Right lobe of liver (tissue), 6 donors: Measurements from ENCODE around the gene B3GAT3. TPM values are rescaled to one million over a fixed set of nuclear protein-coding genes. Genes with fewer than 3 reads are reported as not detected.

Source experiments
- ATAC-seq, 4 donors: fragments of 200-7000 bp; cut with Tn5 transposase; one replicate each; pipeline ENCODE4 v1.9.1; 2020; ENCODE audit warnings: mild to moderate bottlenecking in 4 of 4, moderate library complexity in 4 of 4
- DNase-seq, 3 donors: peaks; one replicate each; pipeline ENCODE4 v3.0.0-alpha.2; 2020
- H3K27ac ChIP-seq, 3 donors: fragments of 200-600 bp; one replicate each; pipeline ENCODE4 v1.8.0; 2022
- H3K27me3 ChIP-seq, 2 donors: fragments of 200-600 bp; one replicate each; pipeline ENCODE4 v1.8.0; 2022
- H3K36me3 ChIP-seq, 4 donors: fragments of 200-600 bp; sonication (generic) in 1 of 4; one replicate each; pipeline versions ENCODE4 v1.5.1 to v1.8.0; 2017 to 2022; ENCODE audit warnings: control low read depth in 1 of 4
- H3K4me1 ChIP-seq, 4 donors: fragments of 200-600 bp; sonication (generic) in 1 of 4; one replicate each; pipeline versions ENCODE4 v1.5.1 to v1.8.0; 2017 to 2022; ENCODE audit warnings: control low read depth in 1 of 4
- H3K4me3 ChIP-seq, 3 donors: fragments of 200-600 bp; one replicate each; pipeline ENCODE4 v1.8.0; 2022
- H3K9me3 ChIP-seq, 4 donors: fragments of 200-600 bp; sonication (generic) in 1 of 4; one replicate each; pipeline versions ENCODE4 v1.5.1 to v1.8.0; 2017 to 2022; ENCODE audit warnings: control low read depth in 1 of 4
- POLR2A ChIP-seq: fragments of 450-650 bp; IDR thresholded peaks from one replicate; pipeline ENCODE4 v1.6.1; 2017; ENCODE audit warnings: antibody characterized with exemption, mild to moderate bottlenecking
- WGBS: methylation state at CpG from one replicate; pipeline ENCODE4 v1.1.6; 2018; ENCODE audit warnings: low coverage, low lambda C conversion rate; ENCODE audit not compliant: insufficient coverage; ENCODE audit errors: missing lambda C conversion rate; 5-methylcytosine and 5-hydroxymethylcytosine counted together
- intact Hi-C, 2 donors: fragments of 100-400 bp; cut with DNase I; formaldehyde crosslinking; loops; one replicate each; pipeline versions ENCODE4 v1.11.2 to v1.14.1; 2022
- long read RNA-seq: library from polyadenylated mRNA; unstranded; transcript quantifications from one replicate; pipeline ENCODE4 v2.0.0, GENCODE V29; 2019
- total RNA-seq, 6 experiments: library from RNA; depleted of rRNA in 2 of 6; stranded (reverse); fragments of >200 nt in 2 of 6; fragmentation: NEBNext Ultra II Directional in 3 of 6; extraction: Animal tissue kit (Norgen Biotek cat#: 25700) in 3 of 6; gene quantifications; one replicate each; pipeline versions ENCODE4 v1.1.0 to v1.2.4, GENCODE V29; 2016 to 2023
- TF ChIP-seq, protein P1 (sequence below), 4 donors: fragments of 200-600 bp in 3 of 4; fragments of 450-650 bp in 1 of 4; IDR thresholded peaks; one replicate each; pipeline versions ENCODE4 v1.5.1 to v1.8.0; 2016 to 2022; ENCODE audit warnings: antibody characterized with exemption in 4 of 4, mild to moderate bottlenecking in 2 of 4
- donor health status: DM: no; HTN: yes; CAD: no.
- donor health status: DM: no; HTN: no; CAD: no.
- donor health status: DM: no; HTN: no; CAD: no.
- donor health status: DM: no; HTN: yes; CAD: no.
- donor health status: DM: no; HTN: yes; CAD: no.

Gene B3GAT3
- total RNA-seq: 10 to 100 TPM; 17.1 to 32.8 (median 23.4) TPM
- long read RNA-seq, transcript B3GAT3-201 (5 exons, 1,641 nt): major isoform, 7 of 11 reads
- long read RNA-seq, partial matches to known transcripts: 0 of 11 reads
- long read RNA-seq, other reads (novel, unspliced or antisense): 4 of 11 reads

DNA sequence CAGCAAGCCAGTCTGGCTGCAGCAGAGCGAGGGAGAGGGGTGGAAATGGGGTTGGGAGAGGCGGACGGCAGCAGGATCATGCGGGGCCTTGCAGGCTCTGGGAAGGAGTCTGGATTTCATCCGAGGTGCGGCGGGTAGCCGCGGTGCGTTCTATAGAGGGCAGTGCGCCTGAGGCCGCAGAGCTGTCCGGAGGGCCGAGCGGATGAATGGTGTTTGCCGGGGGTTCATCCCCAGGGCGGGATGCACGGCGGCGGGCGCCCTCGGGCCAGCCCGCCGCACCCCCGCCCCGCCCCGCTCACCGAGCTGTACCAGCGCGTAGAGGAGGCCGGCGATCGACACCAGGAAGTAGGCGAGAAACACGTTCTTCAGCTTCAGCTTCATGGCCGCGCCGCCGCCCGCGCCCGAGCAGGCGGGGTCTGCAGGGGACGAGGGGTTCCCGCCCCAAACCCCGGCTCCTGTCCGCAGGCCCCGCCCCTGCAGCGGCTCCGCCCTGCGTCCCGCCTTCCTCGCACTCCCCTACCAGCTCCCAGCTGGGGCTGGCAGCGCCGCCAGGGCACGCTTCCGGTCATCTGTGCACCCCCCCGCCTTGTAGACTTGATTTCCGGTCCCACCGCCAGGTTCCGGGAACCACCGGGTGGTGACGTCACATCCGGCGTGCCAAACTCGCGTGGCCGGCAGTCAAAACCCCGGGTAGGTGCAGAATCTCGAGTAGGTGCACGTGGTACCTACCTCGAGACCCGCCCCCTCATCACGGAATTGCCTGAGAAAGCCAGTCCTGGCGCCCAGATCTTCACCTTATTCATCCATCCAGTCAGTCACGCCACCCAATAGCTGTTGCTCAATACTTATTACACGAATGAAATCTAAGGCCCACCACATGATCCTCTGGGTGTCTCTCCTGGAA lies at the start of gene B3GAT3:
B3GAT3 (minus strand) TSS at position 420 of the 904 bp plus-strand sequence; CDS start at position 381, 39 bp downstream.
- Histone ChIP-seq H3K9me3 (no peaks in the 10 kb centered on the region), H3K4me3 (peak within 1 kb of the TSS; percentile 74 to 90 (median 76)), H3K27ac (peak within 1 kb of the TSS; percentile 60 to 76 (median 61)), H3K27me3 (no peaks in the 10 kb centered on the region), H3K36me3 (peaks cover 0 to 19% (median 9%) of the 10 kb centered on the region in 4 donors), H3K4me1 (peaks cover 0 to 8% (median 4%) of the 10 kb centered on the region in 4 donors)
- ATAC-seq: peak; percentile 97 to 99 (median 98)
- WGBS: 1% methylated on average over 9 of the region's 77 CpGs
- intact Hi-C loops: no loop called here
- peak; percentile 99 for DNase-seq
- TF ChIP-seq, protein P1, sequence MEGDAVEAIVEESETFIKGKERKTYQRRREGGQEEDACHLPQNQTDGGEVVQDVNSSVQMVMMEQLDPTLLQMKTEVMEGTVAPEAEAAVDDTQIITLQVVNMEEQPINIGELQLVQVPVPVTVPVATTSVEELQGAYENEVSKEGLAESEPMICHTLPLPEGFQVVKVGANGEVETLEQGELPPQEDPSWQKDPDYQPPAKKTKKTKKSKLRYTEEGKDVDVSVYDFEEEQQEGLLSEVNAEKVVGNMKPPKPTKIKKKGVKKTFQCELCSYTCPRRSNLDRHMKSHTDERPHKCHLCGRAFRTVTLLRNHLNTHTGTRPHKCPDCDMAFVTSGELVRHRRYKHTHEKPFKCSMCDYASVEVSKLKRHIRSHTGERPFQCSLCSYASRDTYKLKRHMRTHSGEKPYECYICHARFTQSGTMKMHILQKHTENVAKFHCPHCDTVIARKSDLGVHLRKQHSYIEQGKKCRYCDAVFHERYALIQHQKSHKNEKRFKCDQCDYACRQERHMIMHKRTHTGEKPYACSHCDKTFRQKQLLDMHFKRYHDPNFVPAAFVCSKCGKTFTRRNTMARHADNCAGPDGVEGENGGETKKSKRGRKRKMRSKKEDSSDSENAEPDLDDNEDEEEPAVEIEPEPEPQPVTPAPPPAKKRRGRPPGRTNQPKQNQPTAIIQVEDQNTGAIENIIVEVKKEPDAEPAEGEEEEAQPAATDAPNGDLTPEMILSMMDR (IDR thresholded peaks at IDR 0.05): peak in 1 of 4 donors; percentile 8
- peak; percentile 91 for TF ChIP-seq POLR2A

DNA sequence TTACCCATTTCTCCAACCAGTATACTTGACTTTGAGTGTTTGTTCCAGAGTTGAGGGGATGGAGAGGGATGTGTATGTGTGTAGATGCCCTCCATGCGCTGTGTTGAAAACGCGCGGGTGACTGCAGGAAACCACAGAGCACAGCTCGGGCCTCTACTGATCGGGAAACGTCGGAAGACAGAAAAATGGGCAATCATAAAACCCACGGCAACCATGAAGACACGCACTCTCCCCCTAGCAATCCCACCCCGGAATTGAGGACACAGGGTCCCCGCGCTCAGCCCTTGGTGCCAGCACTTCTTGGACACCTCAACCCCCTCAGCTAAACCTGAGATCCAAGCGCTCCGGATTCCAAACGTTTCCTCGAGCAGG lies 49.4 kb upstream of the B3GAT3 start:
- H3K27me3 ChIP-seq: no peaks in the 10 kb centered on the region
- no peak for TF ChIP-seq POLR2A
- TF ChIP-seq, protein P1 (IDR thresholded peaks at IDR 0.05): no peak
- peak overlapping the region; percentile 80 to 90 (median 87) for H3K27ac ChIP-seq
- H3K9me3 ChIP-seq: no peaks in the 10 kb centered on the region
- intact Hi-C loops: loop anchor here in 1 of 2 donors (10.0 kb wide), 1 partner anchor 56 kb away; the partner anchor contains the start of genes EML3 and ROM1
- WGBS: 1% methylated on average over 16 of the region's 17 CpGs
- ATAC-seq (peak; percentile 18 to 39 (median 33)), DNase-seq (no peak)
- H3K4me3 ChIP-seq: peak overlapping the region; percentile 80 to 97 (median 95)
- H3K4me1 ChIP-seq: peaks cover 0 to 51% (median 18%) of the 10 kb centered on the region in 4 donors
- H3K36me3 ChIP-seq: peaks cover 0 to 19% (median 0%) of the 10 kb centered on the region in 4 donors

DNA sequence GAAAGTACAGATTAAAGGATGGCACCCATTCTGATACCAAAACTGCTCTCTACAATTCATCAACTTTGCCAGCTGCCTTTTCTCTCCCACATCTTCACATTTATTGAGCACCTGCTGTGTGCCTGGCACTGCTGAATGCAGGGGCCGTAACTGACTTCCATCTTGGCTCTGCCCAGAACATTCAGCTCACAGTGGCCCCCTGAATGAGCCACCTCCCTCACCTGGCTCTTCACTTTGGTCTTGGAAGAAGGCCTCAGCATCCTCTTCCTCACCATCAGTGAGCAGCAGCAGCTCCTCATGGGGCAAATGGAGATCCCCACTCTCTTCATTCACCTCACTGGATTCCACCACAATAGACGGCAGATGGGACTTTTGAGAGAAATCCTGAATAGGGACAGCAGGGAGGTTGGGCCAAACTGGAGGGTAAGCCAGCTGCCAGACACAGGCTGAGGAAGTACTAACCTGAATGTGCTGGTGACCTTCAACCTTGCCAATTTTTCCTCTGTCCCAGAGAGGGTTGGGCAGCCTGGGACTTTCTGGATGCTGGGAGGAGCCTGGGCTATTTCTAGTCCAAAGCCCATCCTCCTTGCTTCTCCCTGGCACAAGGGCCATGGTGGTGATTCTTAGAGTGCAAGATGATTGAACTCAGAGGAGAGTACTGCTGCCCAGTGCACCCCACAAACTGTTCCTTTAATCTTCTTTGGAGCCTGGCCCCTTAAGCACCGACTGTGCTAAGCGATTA lies 47.8 kb upstream of the B3GAT3 start:
- Histone ChIP-seq H3K4me1 (peaks cover 0 to 57% (median 20%) of the 10 kb centered on the region in 4 donors), H3K4me3 (no peak overlapping the region), H3K27me3 (no peaks in the 10 kb centered on the region), H3K9me3 (no peaks in the 10 kb centered on the region), H3K27ac (peak overlapping the region in 2 of 3 donors; percentile 27 to 55), H3K36me3 (peaks cover 0 to 12% (median 0%) of the 10 kb centered on the region in 4 donors)
- TF ChIP-seq, protein P1 (IDR thresholded peaks at IDR 0.05): no peak
- TF ChIP-seq POLR2A: no peak
- DNase-seq (peak; percentile 55 to 82 (median 80)), ATAC-seq (peak; percentile 35 to 56 (median 44))
- WGBS: 58% methylated on average over 4 of the region's 4 CpGs
- intact Hi-C loops: loop anchor here in 1 of 2 donors (10.0 kb wide), 1 partner anchor 55 kb away; the partner anchor contains the start of genes EML3 and ROM1

DNA sequence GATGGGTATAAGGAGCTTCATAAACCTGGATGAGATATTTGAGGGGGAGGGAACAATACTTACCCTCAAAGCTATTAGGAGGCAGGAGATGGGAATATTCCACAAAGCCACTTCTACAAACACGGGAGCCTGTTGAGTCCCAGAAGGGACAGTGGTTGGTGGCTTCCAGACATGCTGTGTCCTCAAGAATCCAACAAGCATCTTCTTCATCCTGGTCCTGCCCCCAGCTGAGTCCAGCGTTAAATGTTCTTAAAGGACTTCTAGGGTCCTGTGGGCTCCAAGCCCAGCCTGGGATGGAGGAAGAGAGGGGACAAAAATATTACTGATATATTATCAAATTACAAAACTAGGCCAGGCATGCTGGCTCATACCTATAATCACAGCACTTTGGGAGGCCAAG lies 45.7 kb upstream of the B3GAT3 start:
- no peaks in the 10 kb centered on the region for H3K9me3 ChIP-seq
- intact Hi-C loops: no loop called here
- H3K27me3 ChIP-seq: no peaks in the 10 kb centered on the region
- no peak for DNase-seq
- H3K27ac ChIP-seq: no peak overlapping the region
- H3K36me3 ChIP-seq: peaks cover 0 to 8% (median 0%) of the 10 kb centered on the region in 4 donors
- 73% methylated on average over 2 of the region's 2 CpGs for WGBS
- no peak overlapping the region for H3K4me3 ChIP-seq
- peaks cover 0 to 52% (median 15%) of the 10 kb centered on the region in 4 donors for H3K4me1 ChIP-seq
- TF ChIP-seq, protein P1 (IDR thresholded peaks at IDR 0.05): no peak
- no peak for TF ChIP-seq POLR2A
- ATAC-seq: no peak
